Measurements from ENCODE around the gene ORMDL1.
A peak's percentile ranks its signal among the peaks of the same experiment; 100 is the strongest.

ORMDL1 gene

DNA sequence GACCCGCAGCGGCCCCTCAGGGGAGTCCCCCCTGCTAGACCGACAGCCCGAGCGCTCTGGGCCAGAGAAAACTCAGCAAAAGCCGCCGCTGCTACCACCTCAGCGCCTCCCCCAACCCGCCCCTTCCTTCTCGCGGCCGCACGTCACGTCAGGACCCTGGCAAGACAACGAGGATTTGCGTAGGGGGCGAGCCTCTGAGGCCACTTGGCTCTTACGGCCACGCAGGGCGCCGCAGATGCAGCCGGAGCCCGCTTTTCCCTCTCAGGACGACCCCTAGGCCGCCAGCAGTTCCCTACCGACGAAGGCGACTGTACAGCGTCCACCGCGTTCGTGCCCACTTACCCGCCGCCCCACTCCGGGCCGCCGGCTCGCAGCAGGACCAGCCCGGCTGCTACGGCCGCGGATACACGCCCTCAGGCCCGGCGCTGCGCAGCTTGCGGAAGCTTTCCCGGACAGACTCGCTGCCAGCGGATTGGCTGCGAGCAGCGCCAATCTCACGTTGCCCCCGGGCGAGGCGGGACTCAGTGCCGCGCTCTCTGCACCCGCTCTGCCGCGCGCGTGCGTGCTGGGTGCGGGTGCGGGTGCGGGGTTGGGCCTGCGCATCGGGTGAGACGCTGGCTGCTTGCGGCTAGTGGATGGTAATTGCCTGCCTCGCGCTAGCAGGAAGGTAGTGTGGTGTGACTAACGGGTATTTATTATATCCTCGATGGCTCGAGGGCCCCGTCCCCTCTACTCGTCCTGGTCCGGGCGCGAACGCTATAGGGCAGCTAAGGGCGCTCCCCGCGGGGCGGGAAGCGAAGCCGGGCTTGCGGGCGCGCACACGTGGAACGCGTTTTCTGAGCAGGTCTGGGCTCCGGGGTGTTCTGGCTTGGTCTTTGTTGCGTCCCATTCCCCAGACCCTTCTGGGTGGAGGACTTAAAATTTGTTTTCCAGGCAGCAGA is at the start of gene ORMDL1, which contains the start of gene PMS1:
ORMDL1 (minus strand) TSS at position 413 of the 941 bp plus-strand sequence. CDS start 1,744 bp downstream, outside the sequence.
PMS1 (plus strand) TSS at position 524 of the 941 bp plus-strand sequence. CDS start 7,360 bp downstream, outside the sequence.
- H3K4me1 ChIP-seq (ENCODE audit: insufficient read depth, low read length, poor library complexity, severe bottlenecking): peaks cover 55% of the 10 kb centered on the region
- H4K20me1 ChIP-seq (ENCODE audit: insufficient read depth, low read length, poor library complexity, severe bottlenecking): peaks cover 37% of the 10 kb centered on the region
- H3K4me2 ChIP-seq (ENCODE audit: low read depth, low read length, poor library complexity, severe bottlenecking): peak within 1 kb of the TSS; percentile 97
- peaks cover 89% of the 10 kb centered on the region for H3K79me2 ChIP-seq (ENCODE audit: insufficient read depth, low read length)
- H3K9me3 ChIP-seq (ENCODE audit: insufficient read depth, low read depth, low read length): no peaks in the 10 kb centered on the region
- TF ChIP-seq EZH2phosphoT487 (IDR thresholded peaks at IDR 0.05; ENCODE audit: borderline replicate concordance): no peak
- TF ChIP-seq, protein P1, sequence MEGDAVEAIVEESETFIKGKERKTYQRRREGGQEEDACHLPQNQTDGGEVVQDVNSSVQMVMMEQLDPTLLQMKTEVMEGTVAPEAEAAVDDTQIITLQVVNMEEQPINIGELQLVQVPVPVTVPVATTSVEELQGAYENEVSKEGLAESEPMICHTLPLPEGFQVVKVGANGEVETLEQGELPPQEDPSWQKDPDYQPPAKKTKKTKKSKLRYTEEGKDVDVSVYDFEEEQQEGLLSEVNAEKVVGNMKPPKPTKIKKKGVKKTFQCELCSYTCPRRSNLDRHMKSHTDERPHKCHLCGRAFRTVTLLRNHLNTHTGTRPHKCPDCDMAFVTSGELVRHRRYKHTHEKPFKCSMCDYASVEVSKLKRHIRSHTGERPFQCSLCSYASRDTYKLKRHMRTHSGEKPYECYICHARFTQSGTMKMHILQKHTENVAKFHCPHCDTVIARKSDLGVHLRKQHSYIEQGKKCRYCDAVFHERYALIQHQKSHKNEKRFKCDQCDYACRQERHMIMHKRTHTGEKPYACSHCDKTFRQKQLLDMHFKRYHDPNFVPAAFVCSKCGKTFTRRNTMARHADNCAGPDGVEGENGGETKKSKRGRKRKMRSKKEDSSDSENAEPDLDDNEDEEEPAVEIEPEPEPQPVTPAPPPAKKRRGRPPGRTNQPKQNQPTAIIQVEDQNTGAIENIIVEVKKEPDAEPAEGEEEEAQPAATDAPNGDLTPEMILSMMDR (conservative IDR thresholded peaks at IDR 0.05; ENCODE audit: low read length): no peak
- H2AFZ ChIP-seq (ENCODE audit: low read length): peak within 1 kb of the TSS; percentile 97
- peak within 1 kb of the TSS; percentile 76 for H3K9ac ChIP-seq (ENCODE audit: low read depth, low read length, poor library complexity, severe bottlenecking)
- no peaks in the 10 kb centered on the region for H3K27me3 ChIP-seq (ENCODE audit: insufficient read depth, low read length, poor library complexity, severe bottlenecking)
- peak within 1 kb of the TSS; percentile 98 for H3K4me3 ChIP-seq (ENCODE audit: low read length, poor library complexity, severe bottlenecking)
- H3K9me2 ChIP-seq (replicated peaks; ENCODE audit: low read depth, low read length): no peaks in the 10 kb centered on the region
- H3F3A ChIP-seq (ENCODE audit: low read depth): peaks cover 3% of the 10 kb centered on the region; the same call in 1 of the 2 replicates
- peaks cover 11% of the 10 kb centered on the region for H3K36me3 ChIP-seq (ENCODE audit: insufficient read depth, low read length)

- H3K9me2 ChIP-seq (replicated peaks; ENCODE audit: low read depth, low read length): no peaks in the 10 kb centered on the region
These were observed 46.4 kb upstream of the ORMDL1 start for GRCh38 chr2:189830510-189830909.

GRCh38 chr2:189829102-189829833 is 45.1 kb upstream of the ORMDL1 start:
- no peak overlapping the region for H3K9ac ChIP-seq (ENCODE audit: low read depth, low read length, poor library complexity, severe bottlenecking)
- H3K79me2 ChIP-seq (ENCODE audit: insufficient read depth, low read length): no peaks in the 10 kb centered on the region
- H3K36me3 ChIP-seq (ENCODE audit: insufficient read depth, low read length): peaks cover 11% of the 10 kb centered on the region; the same call in 1 of the 2 replicates
- no peak overlapping the region for H3K4me3 ChIP-seq (ENCODE audit: low read length, poor library complexity, severe bottlenecking)
- no peaks in the 10 kb centered on the region for H3K27me3 ChIP-seq (ENCODE audit: insufficient read depth, low read length, poor library complexity, severe bottlenecking)
- no peak overlapping the region for H3K4me2 ChIP-seq (ENCODE audit: low read depth, low read length, poor library complexity, severe bottlenecking)
- no peaks in the 10 kb centered on the region for H3K4me1 ChIP-seq (ENCODE audit: insufficient read depth, low read length, poor library complexity, severe bottlenecking)
- no peaks in the 10 kb centered on the region for H3K9me2 ChIP-seq (replicated peaks; ENCODE audit: low read depth, low read length)
- no peak for TF ChIP-seq EZH2phosphoT487 (IDR thresholded peaks at IDR 0.05; ENCODE audit: borderline replicate concordance)
- TF ChIP-seq, protein P1 (conservative IDR thresholded peaks at IDR 0.05; ENCODE audit: low read length): no peak
- H2AFZ ChIP-seq (ENCODE audit: low read length): no peak overlapping the region
- H4K20me1 ChIP-seq (ENCODE audit: insufficient read depth, low read length, poor library complexity, severe bottlenecking): no peaks in the 10 kb centered on the region
- no peaks in the 10 kb centered on the region for H3K9me3 ChIP-seq (ENCODE audit: insufficient read depth, low read depth, low read length)
- H3F3A ChIP-seq (ENCODE audit: low read depth): no peaks in the 10 kb centered on the region

More at GRCh38 chr2:189830510-189830909, 46.4 kb upstream of the ORMDL1 start:
- H3K36me3 ChIP-seq (ENCODE audit: insufficient read depth, low read length): peaks cover 11% of the 10 kb centered on the region; the same call in 1 of the 2 replicates
- H3K79me2 ChIP-seq (ENCODE audit: insufficient read depth, low read length): no peaks in the 10 kb centered on the region
- no peak for TF ChIP-seq EZH2phosphoT487 (IDR thresholded peaks at IDR 0.05; ENCODE audit: borderline replicate concordance)
- TF ChIP-seq, protein P1 (conservative IDR thresholded peaks at IDR 0.05; ENCODE audit: low read length): no peak
- no peaks in the 10 kb centered on the region for H3F3A ChIP-seq (ENCODE audit: low read depth)
- no peaks in the 10 kb centered on the region for H3K27me3 ChIP-seq (ENCODE audit: insufficient read depth, low read length, poor library complexity, severe bottlenecking)
- H3K4me2 ChIP-seq (ENCODE audit: low read depth, low read length, poor library complexity, severe bottlenecking): no peak overlapping the region
- no peak overlapping the region for H2AFZ ChIP-seq (ENCODE audit: low read length)
- no peak overlapping the region for H3K4me3 ChIP-seq (ENCODE audit: low read length, poor library complexity, severe bottlenecking)
- H3K4me1 ChIP-seq (ENCODE audit: insufficient read depth, low read length, poor library complexity, severe bottlenecking): no peaks in the 10 kb centered on the region
- no peak overlapping the region for H3K9ac ChIP-seq (ENCODE audit: low read depth, low read length, poor library complexity, severe bottlenecking)
- H3K9me3 ChIP-seq (ENCODE audit: insufficient read depth, low read depth, low read length): no peaks in the 10 kb centered on the region
- no peaks in the 10 kb centered on the region for H4K20me1 ChIP-seq (ENCODE audit: insufficient read depth, low read length, poor library complexity, severe bottlenecking)

Data from Loucy (cell line).